HTR-8/SVneo (cell line): ENCODE results near the gene SRR.

Experiments
- DNase-seq: peaks from one replicate; pipeline ENCODE4 v3.0.0; 2011; ENCODE audit warnings: low spot score, mixed read lengths; ENCODE audit not compliant: insufficient read length
- FAIRE-seq: peaks from 2 replicates; lab custom pipeline; 2011; peaks lifted over from hg19 to GRCh38; lab: Jason Lieb, UNC

SRR gene

GRCh38 chr17:2337544-2338314 is 34.0 kb downstream of the SRR start:
- DNase-seq (peak; percentile 68), FAIRE-seq (peak; percentile 66)

- peak; percentile 41 for DNase-seq
- peak; percentile 79 for FAIRE-seq
These were observed 34.5 kb downstream of the SRR start for GRCh38 chr17:2338315-2338657.

- peak; percentile 60 for FAIRE-seq
These were observed 39.7 kb downstream of the SRR start for GRCh38 chr17:2343421-2343820.

GRCh38 chr17:2344528-2344927 is 40.8 kb downstream of the SRR start:
- no peak for FAIRE-seq

More at GRCh38 chr17:2343421-2343820, 39.7 kb downstream of the SRR start:
- no peak for DNase-seq

GRCh38 chr17:2346475-2346874 is 42.7 kb downstream of the SRR start:
- no peak for FAIRE-seq
- DNase-seq, result no peak

More at GRCh38 chr17:2344528-2344927, 40.8 kb downstream of the SRR start:
- DNase-seq, result no peak

GRCh38 chr17:2347805-2348685 is 44.3 kb downstream of the SRR start:
- peak; percentile 88 for DNase-seq
- peak; percentile 60 for FAIRE-seq

- DNase-seq (no peak), FAIRE-seq (no peak)
These were observed 47.5 kb downstream of the SRR start for GRCh38 chr17:2351269-2351668.

GRCh38 chr17:2354311-2354710 is 50.6 kb downstream of the SRR start:
- FAIRE-seq (no peak), DNase-seq (no peak)

- DNase-seq, result no peak
- no peak for FAIRE-seq
These were observed 53.5 kb downstream of the SRR start for GRCh38 chr17:2357237-2357636.

- DNase-seq (no peak), FAIRE-seq (no peak)
These were observed 54.2 kb downstream of the SRR start for GRCh38 chr17:2357931-2358434.

- FAIRE-seq, result peak; percentile 51
- no peak for DNase-seq
These were observed 57.4 kb downstream of the SRR start for GRCh38 chr17:2361010-2361760.

- FAIRE-seq, result no peak
These were observed 58.3 kb downstream of the SRR start for GRCh38 chr17:2362016-2362415.

GRCh38 chr17:2362416-2362815 is 58.7 kb downstream of the SRR start:
- FAIRE-seq, result no peak
- DNase-seq, result no peak

More at GRCh38 chr17:2362016-2362415, 58.3 kb downstream of the SRR start:
- DNase-seq, result no peak

- no peak for DNase-seq
- FAIRE-seq, result no peak
These were observed 59.1 kb downstream of the SRR start for GRCh38 chr17:2362881-2363280.

GRCh38 chr17:2363318-2363717 is 59.6 kb downstream of the SRR start:
- no peak for DNase-seq
- FAIRE-seq, result no peak

GRCh38 chr17:2363851-2364762 is 60.4 kb downstream of the SRR start:
- no peak for FAIRE-seq
- DNase-seq, result no peak

- FAIRE-seq, result no peak
- DNase-seq, result no peak
These were observed 61.0 kb downstream of the SRR start for GRCh38 chr17:2364763-2365116.

GRCh38 chr17:2365132-2365531 is 61.4 kb downstream of the SRR start:
- DNase-seq (no peak), FAIRE-seq (no peak)

- DNase-seq (no peak), FAIRE-seq (no peak)
These were observed 63.2 kb downstream of the SRR start for GRCh38 chr17:2366747-2367494.
